Endothelial cell of umbilical vein (primary cell): Measurements from ENCODE around the gene FYB1. TPM values are rescaled to one million over a fixed set of nuclear protein-coding genes. Genes with fewer than 3 reads are reported as not detected.
A peak's percentile ranks its signal among the peaks of the same experiment; 100 is the strongest.

ENCODE experiments used
- BruUV-seq: library from RNA; stranded (reverse); fragments of 400-500 nt; replicated peaks from 2 replicates; lab custom pipeline; 2021; lab: Mats Ljungman, UMichigan
- CTCF ChIA-PET: fragments of 300-600, 350-600 bp; sonication (Branson Sonifier 250); formaldehyde crosslinking; loops from one replicate; lab custom pipeline; 2021; ENCODE audit warnings: antibody characterized with exemption, inconsistent platforms; lab: Charles Lee
- POLR2A ChIA-PET: fragments of 300-600, 350-600 bp; sonication (Branson Sonifier 250); formaldehyde crosslinking; loops from one replicate; lab custom pipeline; 2021; ENCODE audit warnings: antibody characterized with exemption, inconsistent platforms; lab: Charles Lee
- DNase-seq: peaks from one replicate; pipeline ENCODE4 v3.0.0-alpha.2; 2011; ENCODE audit warnings: low read depth, low spot score
- FAIRE-seq: peaks from 2 replicates; lab custom pipeline; 2011; peaks lifted over from hg19 to GRCh38; lab: Jason Lieb, UNC
- H2AFZ ChIP-seq: 2 replicates; pipeline ENCODE4 v1.6.0; 2012; ENCODE audit warnings: low read depth, low read length, control low read depth, inconsistent platforms
- H3K27ac ChIP-seq: 2 replicates; pipeline ENCODE4 v1.5.1; 2011; ENCODE audit warnings: low read depth, mild to moderate bottlenecking, control low read depth, low read length, moderate library complexity; ENCODE audit not compliant: insufficient read depth
- H3K27me3 ChIP-seq, 2 experiments: 2 replicates each; pipeline versions ENCODE4 v1.6.0 to v1.6.1; 2011; ENCODE audit warnings: low read length in 2 of 2, mixed read lengths in 1 of 2; ENCODE audit not compliant: control insufficient read depth in 2 of 2, insufficient read depth in 2 of 2
- H3K36me3 ChIP-seq, 2 experiments: 2 replicates in 1 of 2; 3 replicates in 1 of 2; pipeline ENCODE4 v1.5.1; 2011; ENCODE audit warnings: low read length in 2 of 2, mild to moderate bottlenecking in 1 of 2, moderate library complexity in 1 of 2; ENCODE audit not compliant: control insufficient read depth in 2 of 2, insufficient read depth in 2 of 2; ENCODE audit errors: extremely low read depth in 1 of 2
- H3K4me1 ChIP-seq: 3 replicates; pipeline ENCODE4 v1.5.1; 2011; ENCODE audit warnings: mild to moderate bottlenecking, low read length; ENCODE audit not compliant: control insufficient read depth, insufficient read depth; ENCODE audit errors: extremely low read depth
- H3K4me2 ChIP-seq: 2 replicates; pipeline ENCODE4 v1.6.1; 2011; ENCODE audit warnings: low read length, control low read depth, mixed read lengths; ENCODE audit not compliant: insufficient read depth
- H3K4me3 ChIP-seq, 3 experiments: fragments of 200-600 bp in 1 of 3; sonication (generic), shearing (Covaris generic) in 1 of 3; replicated peaks in 1 of 3; 2 replicates each; pipeline ENCODE4 v1.5.1; 2011 to 2016; ENCODE audit warnings: control low read depth in 3 of 3, low read length in 3 of 3, mild to moderate bottlenecking in 2 of 3, inconsistent platforms in 1 of 3, low read depth in 1 of 3, moderate library complexity in 1 of 3; ENCODE audit not compliant: insufficient read depth in 1 of 3
- H3K79me2 ChIP-seq: 2 replicates; pipeline ENCODE4 v1.6.0; 2012; ENCODE audit warnings: low read length, inconsistent platforms; ENCODE audit not compliant: control insufficient read depth, insufficient read depth
- H3K9ac ChIP-seq: replicated peaks from 2 replicates; pipeline ENCODE3; 2011; ENCODE audit warnings: low read length, control low read depth; ENCODE audit not compliant: insufficient read depth; ENCODE audit errors: extremely low read depth
- H3K9me1 ChIP-seq: replicated peaks from 3 replicates; pipeline ENCODE4 v1.6.0; 2011; ENCODE audit warnings: mild to moderate bottlenecking, low read length; ENCODE audit not compliant: control insufficient read depth, insufficient read depth; ENCODE audit errors: extremely low read depth
- H3K9me3 ChIP-seq: replicated peaks from 2 replicates; pipeline ENCODE4 v1.5.1; 2012; ENCODE audit warnings: low read length, inconsistent platforms; ENCODE audit not compliant: control insufficient read depth, insufficient read depth
- H4K20me1 ChIP-seq: replicated peaks from 2 replicates; pipeline ENCODE3; 2011; ENCODE audit warnings: mild to moderate bottlenecking, low read length; ENCODE audit not compliant: control insufficient read depth, insufficient read depth; ENCODE audit errors: extremely low read depth
- CTCF ChIP-seq, 2 donors: IDR thresholded peaks; 1 replicate in 1 of 2; 2 replicates in 1 of 2; pipeline ENCODE4 v1.5.1; 2011; ENCODE audit warnings: low read length in 2 of 2, mild to moderate bottlenecking in 2 of 2, moderate library complexity in 2 of 2, control low read depth in 1 of 2, inconsistent platforms in 1 of 2, low read depth in 1 of 2; ENCODE audit not compliant: insufficient read depth in 1 of 2; ENCODE audit errors: extremely low read depth in 1 of 2
- EZH2 ChIP-seq: IDR thresholded peaks from 2 replicates; pipeline ENCODE4 v1.6.1; 2012; ENCODE audit warnings: borderline replicate concordance, low read depth, mild to moderate bottlenecking, moderate library complexity, low read length, inconsistent platforms; ENCODE audit not compliant: severe bottlenecking
- FOS ChIP-seq: IDR thresholded peaks from 2 replicates; pipeline ENCODE4 v1.6.1; 2011; ENCODE audit warnings: mild to moderate bottlenecking, low read length, moderate library complexity, borderline replicate concordance; ENCODE audit not compliant: insufficient read depth
- GATA2 ChIP-seq: IDR thresholded peaks from 2 replicates; pipeline ENCODE4 v1.7.0; 2011; ENCODE audit warnings: low read depth, mild to moderate bottlenecking, moderate library complexity, mixed read lengths, low read length; ENCODE audit not compliant: insufficient read length, insufficient read depth
- JUN ChIP-seq: IDR thresholded peaks from 2 replicates; pipeline ENCODE4 v1.6.1; 2011; ENCODE audit warnings: borderline replicate concordance, low read depth; ENCODE audit not compliant: insufficient read length, insufficient read depth
- MAX ChIP-seq: IDR thresholded peaks from 2 replicates; pipeline ENCODE4 v1.6.1; 2011; ENCODE audit not compliant: insufficient read depth, insufficient read length
- MYC ChIP-seq: IDR thresholded peaks from one replicate; pipeline ENCODE4 v1.6.1; 2011; ENCODE audit warnings: mild to moderate bottlenecking, low read depth, low read length
- POLR2A ChIP-seq: IDR thresholded peaks from 2 replicates; pipeline ENCODE4 v1.6.1; 2012; ENCODE audit warnings: low read depth, mild to moderate bottlenecking, control low read depth, low read length
- POLR2AphosphoS5 ChIP-seq: IDR thresholded peaks from 2 replicates; pipeline ENCODE4 v1.6.1; 2012; ENCODE audit warnings: low read depth, mild to moderate bottlenecking, control low read depth, low read length, moderate library complexity; ENCODE audit not compliant: insufficient read depth
- dilution Hi-C: fragments of 300-500 bp; cut with MboI; formaldehyde crosslinking; loops from one replicate; pipeline ENCODE4 v1.15.0; 2019; ENCODE audit warnings: low sequenced_read_pairs; ENCODE audit not compliant: extremely low pct_ligation_motif_present
- intact Hi-C: fragments of 100-400 bp; cut with micrococcal nuclease; formaldehyde crosslinking; loops from one replicate; pipeline ENCODE4 v1.10.0; 2022
- polyA plus RNA-seq, 4 experiments: library from polyadenylated mRNA; depleted of rRNA in 3 of 4; stranded (reverse) in 3 of 4; unstranded in 1 of 4; fragments of >200 nt; gene quantifications; 2 replicates each; pipeline versions ENCODE4 v1.2.1 to v1.2.3, GENCODE V29; 2011 to 2012; ENCODE audit warnings: missing spikeins in 1 of 4
- total RNA-seq: library from RNA; stranded (reverse); gene quantifications from 2 replicates; pipeline ENCODE4 v1.2.3, GENCODE V29; 2021

The FYB1 gene
- total and polyA plus RNA-seq, 2 donors (not counting 3 experiments of a cell fraction or from before 2014, with no cell fraction given), result 0.44 TPM; not detected in 1

GRCh38 chr5:39091940-39092580 is 127.3 kb downstream of the FYB1 start:
- Histone ChIP-seq H3K4me2 (no peak overlapping the region), H3K4me1 (peaks cover 17% of the 10 kb centered on the region), H3K36me3 (no peaks in the 10 kb centered on the region), H4K20me1 (no peaks in the 10 kb centered on the region), H3K9me3 (no peaks in the 10 kb centered on the region), H3K27ac (peak overlapping the region; percentile 79), H3K4me3 (no peak overlapping the region), H3K79me2 (no peaks in the 10 kb centered on the region), H2AFZ (peak overlapping the region; percentile 59), H3K9ac (no peak overlapping the region), H3K27me3 (no peaks in the 10 kb centered on the region), H3K9me1 (no peaks in the 10 kb centered on the region)
- intact Hi-C loops (loop anchor here (1.0 kb wide), 2 partner anchors 12 to 25 kb away; no protein-coding TSS in a partner anchor), dilution Hi-C loops (no loop called here)
- ChIA-PET CTCF (interaction anchor here (1.0 kb wide), 1 partner anchor 56 kb away, joined by 3 read pairs; no protein-coding TSS in a partner anchor), POLR2A (no interaction called here)
- TF ChIP-seq MAX, result no peak
- TF ChIP-seq CTCF (IDR thresholded peaks at IDR 0.05; ENCODE audit: extremely low read depth in 1 of 2, insufficient read depth in 1 of 2, low read depth in 1 of 2, low read length in 2 of 2), result no peak
- TF ChIP-seq POLR2AphosphoS5, result no peak
- TF ChIP-seq JUN, result no peak
- TF ChIP-seq POLR2A, result no peak
- TF ChIP-seq FOS, result no peak
- no peak for TF ChIP-seq MYC
- no peak for TF ChIP-seq EZH2
- no peak for TF ChIP-seq GATA2
- no peak for DNase-seq
- FAIRE-seq, result no peak
- TSS peak; percentile 40 for BruUV-seq
